Nasal cavity respiratory epithelium epithelial cell of viscerocranial mucosa (primary cell): ENCODE measurements around the gene BARX2. TPM values are rescaled to one million over a fixed set of nuclear protein-coding genes. Genes with fewer than 3 reads are reported as not detected.

ENCODE experiments used
- total RNA-seq: library from RNA; depleted of rRNA; stranded (reverse); fragments of >200 nt; gene quantifications from 2 replicates; pipeline ENCODE4 v1.2.3, GENCODE V29; 2014

The BARX2 gene, protein sequence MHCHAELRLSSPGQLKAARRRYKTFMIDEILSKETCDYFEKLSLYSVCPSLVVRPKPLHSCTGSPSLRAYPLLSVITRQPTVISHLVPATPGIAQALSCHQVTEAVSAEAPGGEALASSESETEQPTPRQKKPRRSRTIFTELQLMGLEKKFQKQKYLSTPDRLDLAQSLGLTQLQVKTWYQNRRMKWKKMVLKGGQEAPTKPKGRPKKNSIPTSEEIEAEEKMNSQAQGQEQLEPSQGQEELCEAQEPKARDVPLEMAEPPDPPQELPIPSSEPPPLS
- 2.7 and 4.1 TPM in 2 replicates for total RNA-seq

DNA sequence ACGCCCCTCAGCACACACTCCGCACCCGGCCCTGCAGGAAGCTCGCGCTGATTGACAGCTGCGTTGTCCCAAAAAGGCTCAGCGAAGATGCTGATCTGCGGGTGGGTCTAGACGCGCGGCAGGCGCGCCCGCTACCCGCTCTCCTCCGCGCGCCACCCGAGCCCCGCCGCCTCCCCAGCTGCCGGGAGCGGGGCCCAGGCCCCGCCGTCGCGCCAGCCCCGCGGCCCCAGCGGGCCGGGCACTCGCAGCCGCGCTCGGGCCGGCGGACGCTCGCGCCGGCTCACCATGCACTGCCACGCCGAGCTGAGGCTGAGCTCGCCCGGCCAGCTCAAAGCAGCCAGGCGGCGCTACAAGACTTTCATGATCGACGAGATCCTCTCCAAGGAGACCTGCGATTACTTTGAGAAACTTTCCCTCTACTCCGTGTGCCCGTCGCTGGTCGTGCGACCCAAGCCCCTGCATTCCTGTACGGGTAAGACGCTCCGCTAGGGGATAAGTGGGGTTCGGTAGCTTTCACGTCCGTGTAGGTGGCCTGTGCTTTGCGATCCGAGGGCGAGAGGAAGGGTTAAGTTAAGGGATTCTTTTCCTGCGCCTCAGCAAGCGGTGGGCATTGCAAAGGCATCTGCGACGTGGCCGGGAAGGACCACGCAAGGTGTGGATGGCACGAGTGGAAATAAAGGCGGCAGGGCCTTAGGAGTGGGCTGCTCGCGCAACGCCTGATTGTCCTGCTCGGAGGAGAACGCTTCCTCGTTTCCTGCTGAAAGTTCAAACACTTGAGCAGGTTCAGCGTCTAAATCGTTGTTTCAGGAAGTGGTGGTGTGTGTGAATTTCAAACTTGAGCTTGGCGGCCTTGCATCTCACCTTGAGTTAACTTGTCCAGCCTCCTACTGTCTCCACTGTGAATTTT is at the start of gene BARX2:
BARX2 (plus strand) TSS at position 98 of the 907 bp plus-strand sequence; CDS start at position 286, 188 bp downstream.

Other genes starting within 250 kb of the BARX2 start
- gene ARHGAP32, start 183.5 kb upstream of the BARX2 start, total RNA-seq: 41.7 and 48.0 TPM in 2 replicates